ENCODE results near the gene AFMID.

DNA sequence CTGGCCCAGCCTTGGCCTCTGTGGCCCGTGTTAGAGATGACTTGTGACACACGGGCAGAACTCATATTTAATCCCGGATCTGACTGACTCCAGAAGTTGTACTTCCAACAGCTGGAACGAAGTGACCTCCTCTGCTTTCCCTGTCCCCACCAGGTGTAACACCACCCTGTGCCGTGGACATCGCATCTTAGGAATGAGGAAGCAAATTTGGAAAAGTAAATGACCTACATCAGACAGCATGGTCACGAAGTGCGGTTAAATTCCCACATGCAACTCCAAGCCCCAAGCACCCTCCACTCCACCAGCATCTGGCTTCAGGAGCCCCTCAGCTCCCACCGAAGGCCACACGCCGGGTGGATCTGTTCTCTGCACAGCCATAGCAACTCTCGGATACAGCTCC is 3.2 kb upstream of the AFMID start:
- TF ChIP-seq, protein P1, sequence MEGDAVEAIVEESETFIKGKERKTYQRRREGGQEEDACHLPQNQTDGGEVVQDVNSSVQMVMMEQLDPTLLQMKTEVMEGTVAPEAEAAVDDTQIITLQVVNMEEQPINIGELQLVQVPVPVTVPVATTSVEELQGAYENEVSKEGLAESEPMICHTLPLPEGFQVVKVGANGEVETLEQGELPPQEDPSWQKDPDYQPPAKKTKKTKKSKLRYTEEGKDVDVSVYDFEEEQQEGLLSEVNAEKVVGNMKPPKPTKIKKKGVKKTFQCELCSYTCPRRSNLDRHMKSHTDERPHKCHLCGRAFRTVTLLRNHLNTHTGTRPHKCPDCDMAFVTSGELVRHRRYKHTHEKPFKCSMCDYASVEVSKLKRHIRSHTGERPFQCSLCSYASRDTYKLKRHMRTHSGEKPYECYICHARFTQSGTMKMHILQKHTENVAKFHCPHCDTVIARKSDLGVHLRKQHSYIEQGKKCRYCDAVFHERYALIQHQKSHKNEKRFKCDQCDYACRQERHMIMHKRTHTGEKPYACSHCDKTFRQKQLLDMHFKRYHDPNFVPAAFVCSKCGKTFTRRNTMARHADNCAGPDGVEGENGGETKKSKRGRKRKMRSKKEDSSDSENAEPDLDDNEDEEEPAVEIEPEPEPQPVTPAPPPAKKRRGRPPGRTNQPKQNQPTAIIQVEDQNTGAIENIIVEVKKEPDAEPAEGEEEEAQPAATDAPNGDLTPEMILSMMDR (IDR thresholded peaks at IDR 0.05; ENCODE audit: low read length): no peak
- no peak for TF ChIP-seq EZH2phosphoT487 (IDR thresholded peaks at IDR 0.05; ENCODE audit: low read length)
